ENCODE results near the gene S100Z. TPM values are rescaled to one million over a fixed set of nuclear protein-coding genes. Genes with fewer than 3 reads are reported as not detected.
A peak's percentile ranks its signal among the peaks of the same experiment; 100 is the strongest.

The S100Z gene
- total and polyA plus RNA-seq, 4 donors = 0.77 to 1.9 (median 1.5) TPM

- H3K4me3 ChIP-seq = no peak overlapping the region
- DNase-seq = peak in 1 of 3 donors; percentile 15
- peaks cover 0 to 2% (median 0%) of the 10 kb centered on the region in 5 donors for H3K4me1 ChIP-seq (ENCODE audit: control insufficient read depth in 5 of 5, insufficient read depth in 5 of 5, low read length in 5 of 5)
- no peaks in the 10 kb centered on the region for H3K36me3 ChIP-seq (ENCODE audit: control insufficient read depth in 4 of 4, insufficient read depth in 4 of 4, low read length in 4 of 4)
- no peak overlapping the region for H3K9ac ChIP-seq (ENCODE audit: insufficient read depth in 1 of 2, low read length in 2 of 2)
- no peaks in the 10 kb centered on the region for H3K9me3 ChIP-seq (ENCODE audit: control insufficient read depth in 4 of 4, insufficient read depth in 3 of 4, low read length in 3 of 4)
- no peaks in the 10 kb centered on the region for H3K27me3 ChIP-seq (ENCODE audit: control insufficient read depth in 3 of 3, insufficient read depth in 3 of 3, low read length in 2 of 3)
- no peak for ATAC-seq (ENCODE audit: insufficient read depth, low FRiP score)
- no peak overlapping the region for H3K27ac ChIP-seq (ENCODE audit: low read depth in 1 of 2, low read length in 1 of 2)
- 31 to 51% methylated on average over 2 of the region's 2 CpGs for WGBS, 2 donors
- TF ChIP-seq, protein P1, sequence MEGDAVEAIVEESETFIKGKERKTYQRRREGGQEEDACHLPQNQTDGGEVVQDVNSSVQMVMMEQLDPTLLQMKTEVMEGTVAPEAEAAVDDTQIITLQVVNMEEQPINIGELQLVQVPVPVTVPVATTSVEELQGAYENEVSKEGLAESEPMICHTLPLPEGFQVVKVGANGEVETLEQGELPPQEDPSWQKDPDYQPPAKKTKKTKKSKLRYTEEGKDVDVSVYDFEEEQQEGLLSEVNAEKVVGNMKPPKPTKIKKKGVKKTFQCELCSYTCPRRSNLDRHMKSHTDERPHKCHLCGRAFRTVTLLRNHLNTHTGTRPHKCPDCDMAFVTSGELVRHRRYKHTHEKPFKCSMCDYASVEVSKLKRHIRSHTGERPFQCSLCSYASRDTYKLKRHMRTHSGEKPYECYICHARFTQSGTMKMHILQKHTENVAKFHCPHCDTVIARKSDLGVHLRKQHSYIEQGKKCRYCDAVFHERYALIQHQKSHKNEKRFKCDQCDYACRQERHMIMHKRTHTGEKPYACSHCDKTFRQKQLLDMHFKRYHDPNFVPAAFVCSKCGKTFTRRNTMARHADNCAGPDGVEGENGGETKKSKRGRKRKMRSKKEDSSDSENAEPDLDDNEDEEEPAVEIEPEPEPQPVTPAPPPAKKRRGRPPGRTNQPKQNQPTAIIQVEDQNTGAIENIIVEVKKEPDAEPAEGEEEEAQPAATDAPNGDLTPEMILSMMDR (IDR thresholded peaks at IDR 0.05; ENCODE audit: control extremely low read depth, extremely low read depth) = no peak
These were observed 18.7 kb upstream of the S100Z start for GRCh38 chr5:76831110-76831452.

DNA sequence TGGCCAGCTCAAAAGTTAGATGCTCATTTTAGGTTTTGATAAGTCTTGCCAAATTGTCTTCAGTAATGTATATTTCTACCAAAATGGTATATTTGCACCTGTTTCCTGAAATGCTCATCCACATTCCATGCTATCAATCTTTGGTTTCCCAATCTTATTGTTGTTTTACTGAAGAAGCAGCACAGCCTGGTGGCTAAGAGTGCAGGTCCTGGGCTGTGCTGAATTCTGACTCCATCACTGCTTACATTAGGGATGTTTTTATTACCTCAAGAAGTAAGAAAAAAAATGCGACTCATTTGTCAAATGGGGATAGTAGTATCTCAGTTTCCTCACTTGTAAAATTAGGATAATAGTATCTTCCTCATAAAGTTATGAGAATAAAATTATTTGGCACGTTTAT is 13.6 kb upstream of the S100Z start:
- no peak overlapping the region for H3K4me3 ChIP-seq
- no peak for ATAC-seq (ENCODE audit: insufficient read depth, low FRiP score)
- DNase-seq = no peak
- no peak overlapping the region for H3K9ac ChIP-seq (ENCODE audit: insufficient read depth in 1 of 2, low read length in 2 of 2)
- no peaks in the 10 kb centered on the region for H3K9me3 ChIP-seq (ENCODE audit: control insufficient read depth in 4 of 4, insufficient read depth in 3 of 4, low read length in 3 of 4)
- no peaks in the 10 kb centered on the region for H3K36me3 ChIP-seq (ENCODE audit: control insufficient read depth in 4 of 4, insufficient read depth in 4 of 4, low read length in 4 of 4)
- no peaks in the 10 kb centered on the region for H3K27me3 ChIP-seq (ENCODE audit: control insufficient read depth in 3 of 3, insufficient read depth in 3 of 3, low read length in 2 of 3)
- 89 to 92% methylated on average over 2 of the region's 2 CpGs for WGBS, 2 donors
- H3K4me1 ChIP-seq (ENCODE audit: control insufficient read depth in 5 of 5, insufficient read depth in 5 of 5, low read length in 5 of 5) = peaks cover 0 to under 1% (median 0%) of the 10 kb centered on the region in 5 donors
- TF ChIP-seq, protein P1 (IDR thresholded peaks at IDR 0.05; ENCODE audit: control extremely low read depth, extremely low read depth) = no peak
- no peak overlapping the region for H3K27ac ChIP-seq (ENCODE audit: low read depth in 1 of 2, low read length in 1 of 2)

DNA sequence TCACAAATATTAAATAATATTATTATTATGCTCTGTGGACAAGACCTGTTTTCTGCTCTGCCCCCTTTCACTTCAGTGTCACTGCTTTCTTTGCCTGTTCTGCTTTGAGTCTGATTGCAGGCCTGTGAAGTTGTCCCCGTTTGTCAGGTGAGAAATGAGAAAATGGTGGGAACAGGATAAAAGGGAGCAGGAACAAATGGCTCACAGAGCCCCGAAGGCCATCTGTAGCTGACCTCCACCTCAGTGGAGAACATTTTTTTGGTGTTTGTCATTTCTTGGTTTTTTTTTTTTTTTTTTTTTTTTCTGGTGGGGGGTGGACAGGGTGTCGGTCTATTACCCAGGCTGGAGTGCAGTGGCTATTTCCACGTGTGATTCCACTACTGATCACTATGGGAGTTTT is 13.2 kb upstream of the S100Z start:
- WGBS, 2 donors = 91 to 95% methylated on average over 4 of the region's 4 CpGs
- Histone ChIP-seq H3K27me3 (ENCODE audit: control insufficient read depth in 3 of 3, insufficient read depth in 3 of 3, low read length in 2 of 3) (no peaks in the 10 kb centered on the region), H3K4me1 (ENCODE audit: control insufficient read depth in 5 of 5, insufficient read depth in 5 of 5, low read length in 5 of 5) (no peaks in the 10 kb centered on the region), H3K36me3 (ENCODE audit: control insufficient read depth in 4 of 4, insufficient read depth in 4 of 4, low read length in 4 of 4) (no peaks in the 10 kb centered on the region), H3K27ac (ENCODE audit: low read depth in 1 of 2, low read length in 1 of 2) (no peak overlapping the region), H3K4me3 (no peak overlapping the region), H3K9ac (ENCODE audit: insufficient read depth in 1 of 2, low read length in 2 of 2) (no peak overlapping the region), H3K9me3 (ENCODE audit: control insufficient read depth in 4 of 4, insufficient read depth in 3 of 4, low read length in 3 of 4) (no peaks in the 10 kb centered on the region)
- no peak for DNase-seq
- ATAC-seq (ENCODE audit: insufficient read depth, low FRiP score) = no peak
- TF ChIP-seq, protein P1 (IDR thresholded peaks at IDR 0.05; ENCODE audit: control extremely low read depth, extremely low read depth) = no peak
